ENCODE data around the gene PPP2R2C.

Gene PPP2R2C

GRCh38 chr4:6472387-6473263 lies at the start of gene PPP2R2C:
PPP2R2C (minus strand) TSS chr4:6472614; CDS start chr4:6472229, 385 bp downstream.
- TF ChIP-seq ARNT (IDR thresholded peaks at IDR 0.05) (no peak), FOXA1 (IDR thresholded peaks at IDR 0.05) (no peak), FOXK2 (IDR thresholded peaks at IDR 0.05) (no peak), LEF1 (IDR thresholded peaks at IDR 0.05; ENCODE audit: borderline replicate concordance) (no peak), L3MBTL2 (conservative IDR thresholded peaks at IDR 0.05) (no peak), BHLHE40 (IDR thresholded peaks at IDR 0.05; ENCODE audit: borderline replicate concordance) (no peak), FOXM1 (IDR thresholded peaks at IDR 0.05; ENCODE audit: borderline replicate concordance) (no peak), NFRKB (IDR thresholded peaks at IDR 0.05) (no peak), ELF4 (IDR thresholded peaks at IDR 0.05) (no peak)
- ChIA-PET POLR2A (no interaction called here), CTCF (interaction anchor here (1.3 kb wide), 1 partner anchor 12 kb away, joined by 4 read pairs; no protein-coding TSS in a partner anchor)
- peak; percentile 67 for DNase-seq (ENCODE audit: extremely low spot score)

- CTCF ChIA-PET = no interaction called here
- no peak for DNase-seq (ENCODE audit: extremely low spot score)
- POLR2A ChIA-PET = no interaction called here
- TF ChIP-seq SUZ12 (IDR thresholded peaks at IDR 0.05) (no peak), BHLHE40 (IDR thresholded peaks at IDR 0.05; ENCODE audit: borderline replicate concordance) (no peak), LEF1 (IDR thresholded peaks at IDR 0.05; ENCODE audit: borderline replicate concordance) (no peak), FOXM1 (IDR thresholded peaks at IDR 0.05; ENCODE audit: borderline replicate concordance) (no peak), HDGF (IDR thresholded peaks at IDR 0.05; ENCODE audit: borderline replicate concordance) (no peak), ARNT (IDR thresholded peaks at IDR 0.05) (no peak), ZNF384 (IDR thresholded peaks at IDR 0.05) (no peak)
- TF ChIP-seq, protein P1, sequence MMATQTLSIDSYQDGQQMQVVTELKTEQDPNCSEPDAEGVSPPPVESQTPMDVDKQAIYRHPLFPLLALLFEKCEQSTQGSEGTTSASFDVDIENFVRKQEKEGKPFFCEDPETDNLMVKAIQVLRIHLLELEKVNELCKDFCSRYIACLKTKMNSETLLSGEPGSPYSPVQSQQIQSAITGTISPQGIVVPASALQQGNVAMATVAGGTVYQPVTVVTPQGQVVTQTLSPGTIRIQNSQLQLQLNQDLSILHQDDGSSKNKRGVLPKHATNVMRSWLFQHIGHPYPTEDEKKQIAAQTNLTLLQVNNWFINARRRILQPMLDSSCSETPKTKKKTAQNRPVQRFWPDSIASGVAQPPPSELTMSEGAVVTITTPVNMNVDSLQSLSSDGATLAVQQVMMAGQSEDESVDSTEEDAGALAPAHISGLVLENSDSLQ (IDR thresholded peaks at IDR 0.05) = no peak
These were observed 48.6 kb upstream of the PPP2R2C start for GRCh38 chr4:6520978-6521377.

DNA sequence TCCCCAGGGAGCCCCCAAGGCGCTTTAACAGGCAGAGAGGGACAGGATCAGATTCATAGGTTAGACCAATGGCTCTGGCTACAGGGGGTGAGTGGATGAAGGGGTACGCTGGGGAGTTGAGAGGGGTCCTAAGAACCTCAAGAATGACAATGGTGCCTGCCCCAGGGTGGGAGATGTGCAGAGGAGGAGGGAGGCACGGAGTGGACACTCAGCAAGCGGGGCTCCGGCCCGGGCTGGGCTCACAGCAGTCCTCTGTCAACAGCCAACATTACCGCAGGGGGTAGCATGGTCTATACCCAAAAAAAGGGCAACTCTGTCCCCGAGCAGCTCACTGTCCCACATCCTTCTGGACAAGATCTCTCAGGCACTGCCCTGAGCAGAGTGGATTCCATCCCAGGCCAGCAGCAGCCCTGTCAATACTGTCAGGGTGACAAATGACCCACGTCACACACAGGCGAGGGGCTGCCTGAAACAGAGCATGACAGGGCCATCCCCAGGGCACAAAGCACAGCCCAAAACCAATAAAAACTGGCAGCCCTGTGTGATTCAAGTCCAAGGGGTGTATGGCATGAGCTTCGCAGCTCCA lies 47.7 kb upstream of the PPP2R2C start:
- TF ChIP-seq NFRKB (IDR thresholded peaks at IDR 0.05) (no peak), L3MBTL2 (conservative IDR thresholded peaks at IDR 0.05) (no peak)
- CTCF ChIA-PET = no interaction called here
- POLR2A ChIA-PET = no interaction called here
- no peak for DNase-seq (ENCODE audit: extremely low spot score)

DNA sequence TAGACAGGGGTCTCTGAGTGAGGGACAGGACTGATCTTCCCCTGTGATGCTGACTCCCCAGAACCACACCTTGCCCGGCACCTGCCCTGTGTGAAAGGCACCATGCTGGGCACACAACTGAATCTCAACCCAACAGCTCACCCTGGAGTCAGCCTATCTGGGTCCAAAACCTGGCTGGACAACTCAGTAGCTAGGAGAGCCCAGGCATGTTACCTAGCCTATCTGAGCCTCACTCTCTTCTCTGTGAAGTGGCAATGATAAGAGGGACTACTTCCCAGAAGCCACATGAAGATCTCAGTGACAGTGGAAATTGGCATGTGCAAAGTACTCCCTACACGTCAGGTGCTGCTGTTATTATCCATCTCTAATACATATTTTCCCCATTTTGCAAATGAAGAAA lies 44.8 kb upstream of the PPP2R2C start:
- TF ChIP-seq TARDBP (IDR thresholded peaks at IDR 0.05) (no peak), FOXM1 (IDR thresholded peaks at IDR 0.05; ENCODE audit: borderline replicate concordance) (no peak), L3MBTL2 (conservative IDR thresholded peaks at IDR 0.05) (no peak), FOXA1 (IDR thresholded peaks at IDR 0.05) (no peak), CTBP1 (IDR thresholded peaks at IDR 0.05; ENCODE audit: borderline replicate concordance) (no peak), NFRKB (IDR thresholded peaks at IDR 0.05) (no peak), BHLHE40 (IDR thresholded peaks at IDR 0.05; ENCODE audit: borderline replicate concordance) (no peak), HDGF (IDR thresholded peaks at IDR 0.05; ENCODE audit: borderline replicate concordance) (no peak), SUZ12 (IDR thresholded peaks at IDR 0.05) (no peak), ARNT (IDR thresholded peaks at IDR 0.05) (no peak), ELF4 (IDR thresholded peaks at IDR 0.05) (no peak), SP1 (IDR thresholded peaks at IDR 0.05) (no peak)
- TF ChIP-seq, protein P1 (IDR thresholded peaks at IDR 0.05) = no peak
- CTCF ChIA-PET = no interaction called here
- no peak for DNase-seq (ENCODE audit: extremely low spot score)
- POLR2A ChIA-PET = no interaction called here

GRCh38 chr4:6516762-6517161 lies 44.3 kb upstream of the PPP2R2C start:
- CTCF ChIA-PET = no interaction called here
- no peak for DNase-seq (ENCODE audit: extremely low spot score)
- POLR2A ChIA-PET = no interaction called here
- TF ChIP-seq LEF1 (IDR thresholded peaks at IDR 0.05; ENCODE audit: borderline replicate concordance) (no peak), CTBP1 (IDR thresholded peaks at IDR 0.05; ENCODE audit: borderline replicate concordance) (no peak), FOXK2 (IDR thresholded peaks at IDR 0.05) (no peak), SUZ12 (IDR thresholded peaks at IDR 0.05) (no peak), HDGF (IDR thresholded peaks at IDR 0.05; ENCODE audit: borderline replicate concordance) (no peak), L3MBTL2 (conservative IDR thresholded peaks at IDR 0.05) (no peak), ARNT (IDR thresholded peaks at IDR 0.05) (no peak), BHLHE40 (IDR thresholded peaks at IDR 0.05; ENCODE audit: borderline replicate concordance) (no peak), SP1 (IDR thresholded peaks at IDR 0.05) (no peak), TARDBP (IDR thresholded peaks at IDR 0.05) (no peak), ZNF384 (IDR thresholded peaks at IDR 0.05) (no peak), FOXM1 (IDR thresholded peaks at IDR 0.05; ENCODE audit: borderline replicate concordance) (no peak)
- TF ChIP-seq, protein P1 (IDR thresholded peaks at IDR 0.05) = no peak

DNA sequence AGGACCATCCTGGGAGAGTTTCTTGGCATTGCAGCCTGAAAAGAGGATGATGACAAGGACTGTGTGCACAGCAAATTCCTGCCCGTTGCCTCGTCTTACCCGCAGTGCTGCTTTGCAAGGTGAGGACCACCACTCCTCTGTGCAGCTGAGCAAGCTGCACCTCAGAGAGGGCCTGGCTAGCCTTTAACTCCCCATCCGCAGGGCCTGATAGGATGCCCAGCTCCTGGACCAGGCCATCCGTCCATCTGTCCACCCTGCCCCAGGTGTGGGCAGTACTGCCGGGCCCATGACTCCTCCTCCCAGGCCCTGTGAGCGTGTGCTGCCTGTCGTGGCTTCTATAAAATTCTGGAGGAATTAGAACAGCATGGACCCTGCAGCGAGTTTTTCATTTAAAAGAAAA lies 43.9 kb upstream of the PPP2R2C start:
- TF ChIP-seq SP1 (IDR thresholded peaks at IDR 0.05) (no peak), LEF1 (IDR thresholded peaks at IDR 0.05; ENCODE audit: borderline replicate concordance) (no peak), L3MBTL2 (conservative IDR thresholded peaks at IDR 0.05) (no peak), BHLHE40 (IDR thresholded peaks at IDR 0.05; ENCODE audit: borderline replicate concordance) (no peak), TARDBP (IDR thresholded peaks at IDR 0.05) (no peak), CTBP1 (IDR thresholded peaks at IDR 0.05; ENCODE audit: borderline replicate concordance) (no peak), ELF4 (IDR thresholded peaks at IDR 0.05) (no peak), FOXK2 (IDR thresholded peaks at IDR 0.05) (no peak), ZNF384 (IDR thresholded peaks at IDR 0.05) (no peak), FOXM1 (IDR thresholded peaks at IDR 0.05; ENCODE audit: borderline replicate concordance) (no peak), NFRKB (IDR thresholded peaks at IDR 0.05) (no peak), ARNT (IDR thresholded peaks at IDR 0.05) (no peak), FOXA1 (IDR thresholded peaks at IDR 0.05) (no peak), HDGF (IDR thresholded peaks at IDR 0.05; ENCODE audit: borderline replicate concordance) (no peak)
- TF ChIP-seq, protein P1 (IDR thresholded peaks at IDR 0.05) = no peak
- ChIA-PET CTCF (no interaction called here), POLR2A (no interaction called here)
- no peak for DNase-seq (ENCODE audit: extremely low spot score)

All from HEK293T (cell line).